T47D (cell line): ENCODE measurements around the gene CTBP2.
A peak's percentile ranks its signal among the peaks of the same experiment; 100 is the strongest.
"Not testable (repeated sequence)": the region's sequence is repeated elsewhere in the genome, so short reads cannot be mapped to it uniquely, and the experiment has no call there.

ENCODE experiments used
- DNase-seq, 2 experiments: peaks; one replicate each; pipeline versions ENCODE4 v3.0.0 to v3.0.0-alpha.2; 2011 to 2012; ENCODE audit warnings: low read depth in 1 of 2, low spot score in 1 of 2
- JUND ChIP-seq: IDR thresholded peaks from 2 replicates; pipeline ENCODE4 v1.6.1; 2012; ENCODE audit warnings: low read depth
- in situ Hi-C: cut with HindIII; loops from 2 replicates; pipeline ENCODE4 v1.10.0; 2016; ENCODE audit warnings: low sequenced_read_pairs, low pct_unique_long_range_greater_than_20kb

Gene CTBP2

GRCh38 chr10:124996854-124997215, 163.5 kb downstream of the CTBP2 start:
- no peak for TF ChIP-seq JUND
- in situ Hi-C loops: no loop called here
- no peak for DNase-seq

- in situ Hi-C loops: no loop called here
- no peak for DNase-seq
- TF ChIP-seq JUND: no peak
Observed at GRCh38 chr10:124996127-124996853, 164.1 kb downstream of the CTBP2 start.

- in situ Hi-C loops: no loop called here
- TF ChIP-seq JUND: no peak
- no peak for DNase-seq
Observed at GRCh38 chr10:124995605-124996004, 164.8 kb downstream of the CTBP2 start.

GRCh38 chr10:124994573-124995473, 165.5 kb downstream of the CTBP2 start:
- DNase-seq: no peak
- TF ChIP-seq JUND: no peak
- in situ Hi-C loops: no loop called here

GRCh38 chr10:124993736-124994451, 166.5 kb downstream of the CTBP2 start:
- no peak for TF ChIP-seq JUND
- DNase-seq: no peak
- in situ Hi-C loops: no loop called here

GRCh38 chr10:124993345-124993708, 167.0 kb downstream of the CTBP2 start:
- in situ Hi-C loops: no loop called here
- no peak for DNase-seq
- no peak for TF ChIP-seq JUND

GRCh38 chr10:124992462-124993344, 167.7 kb downstream of the CTBP2 start:
- in situ Hi-C loops: no loop called here
- DNase-seq: peak in 1 of 2 experiments; percentile 68
- TF ChIP-seq JUND: no peak

- TF ChIP-seq JUND: no peak
- in situ Hi-C loops: no loop called here
- DNase-seq: no peak
Observed at GRCh38 chr10:124991835-124992234, 168.5 kb downstream of the CTBP2 start.

- no peak for DNase-seq
- in situ Hi-C loops: no loop called here
- TF ChIP-seq JUND: no peak
Observed at GRCh38 chr10:124990671-124991625, 169.4 kb downstream of the CTBP2 start.

- in situ Hi-C loops: no loop called here
- no peak for TF ChIP-seq JUND
- DNase-seq: no peak
Observed at GRCh38 chr10:124989526-124989925, 170.8 kb downstream of the CTBP2 start.

- DNase-seq, in situ Hi-C loops: not testable (repeated sequence)
Observed at GRCh38 chr10:124988753-124989152, 171.6 kb downstream of the CTBP2 start.
